GM19397 (cell line): ENCODE measurements around the gene DMRTA2.

ENCODE experiments used
- ATAC-seq: cut with Tn5 transposase; IDR thresholded peaks from one replicate; pipeline ENCODE4 v1.9.1; 2021; ENCODE audit warnings: mild to moderate bottlenecking, moderate library complexity; ENCODE audit not compliant: unreplicated experiment

The DMRTA2 gene

GRCh38 chr1:50422946-50423669 lies at the start of gene DMRTA2:
Gene DMRTA2, minus strand, starts transcription at chr1:50423443. Its CDS starts 1,907 bp downstream, at chr1:50421536.
- ATAC-seq = no peak

- no peak for ATAC-seq
Measured at GRCh38 chr1:50471967-50472366, 48.7 kb upstream of the DMRTA2 start.

- ATAC-seq = no peak
Measured at GRCh38 chr1:50462964-50463363, 39.7 kb upstream of the DMRTA2 start.

GRCh38 chr1:50458507-50458906 lies 35.3 kb upstream of the DMRTA2 start:
- ATAC-seq = no peak

GRCh38 chr1:50454911-50455310 lies 31.7 kb upstream of the DMRTA2 start:
- no peak for ATAC-seq

GRCh38 chr1:50453266-50453665 lies 30.0 kb upstream of the DMRTA2 start:
- no peak for ATAC-seq

- no peak for ATAC-seq
Measured at GRCh38 chr1:50452700-50453099, 29.5 kb upstream of the DMRTA2 start.

GRCh38 chr1:50450861-50451653 lies 27.8 kb upstream of the DMRTA2 start:
- no peak for ATAC-seq

GRCh38 chr1:50447961-50448360 lies 24.7 kb upstream of the DMRTA2 start:
- no peak for ATAC-seq

- no peak for ATAC-seq
Measured at GRCh38 chr1:50441183-50441582, 17.9 kb upstream of the DMRTA2 start.

- ATAC-seq = no peak
Measured at GRCh38 chr1:50438945-50439344, 15.7 kb upstream of the DMRTA2 start.

GRCh38 chr1:50436489-50436888 lies 13.2 kb upstream of the DMRTA2 start:
- no peak for ATAC-seq

GRCh38 chr1:50430010-50430405 lies 6.8 kb upstream of the DMRTA2 start:
- ATAC-seq = no peak

- ATAC-seq = no peak
Measured at GRCh38 chr1:50427818-50428779, 4.9 kb upstream of the DMRTA2 start.

- ATAC-seq = no peak
Measured at GRCh38 chr1:50427086-50427817, 4.0 kb upstream of the DMRTA2 start.

- no peak for ATAC-seq
Measured at GRCh38 chr1:50426702-50427085, 3.5 kb upstream of the DMRTA2 start.

GRCh38 chr1:50426108-50426700 lies 3.0 kb upstream of the DMRTA2 start:
- no peak for ATAC-seq

- no peak for ATAC-seq
Measured at GRCh38 chr1:50425376-50426107, 2.3 kb upstream of the DMRTA2 start.

GRCh38 chr1:50424884-50425375 lies 1.7 kb upstream of the DMRTA2 start:
- no peak for ATAC-seq
